Activated CD8-positive, alpha-beta memory T cell treated with anti-CD3 and anti-CD28 coated beads, Interleukin-2, amount 50 U/mL, for 24 hours (primary cell): ENCODE measurements around the gene C9orf43.
"Not testable (repeated sequence)": the region's sequence is repeated elsewhere in the genome, so short reads cannot be mapped to it uniquely, and the experiment has no call there.

Source experiments
- DNase-seq: peaks from one replicate; pipeline ENCODE4 v3.0.0-alpha.2; 2020; ENCODE audit errors: extremely low read depth

Gene C9orf43

GRCh38 chr9:113410207-113410864, at the start of gene C9orf43, which contains the start of gene POLE3:
Gene C9orf43, plus strand, starts transcription at chr9:113410747. Its CDS starts 2,747 bp downstream, at chr9:113413494.
Gene POLE3, minus strand, starts transcription at chr9:113410675. Its CDS starts 382 bp downstream, at chr9:113410293.
- peak; percentile 94 for DNase-seq

DNA sequence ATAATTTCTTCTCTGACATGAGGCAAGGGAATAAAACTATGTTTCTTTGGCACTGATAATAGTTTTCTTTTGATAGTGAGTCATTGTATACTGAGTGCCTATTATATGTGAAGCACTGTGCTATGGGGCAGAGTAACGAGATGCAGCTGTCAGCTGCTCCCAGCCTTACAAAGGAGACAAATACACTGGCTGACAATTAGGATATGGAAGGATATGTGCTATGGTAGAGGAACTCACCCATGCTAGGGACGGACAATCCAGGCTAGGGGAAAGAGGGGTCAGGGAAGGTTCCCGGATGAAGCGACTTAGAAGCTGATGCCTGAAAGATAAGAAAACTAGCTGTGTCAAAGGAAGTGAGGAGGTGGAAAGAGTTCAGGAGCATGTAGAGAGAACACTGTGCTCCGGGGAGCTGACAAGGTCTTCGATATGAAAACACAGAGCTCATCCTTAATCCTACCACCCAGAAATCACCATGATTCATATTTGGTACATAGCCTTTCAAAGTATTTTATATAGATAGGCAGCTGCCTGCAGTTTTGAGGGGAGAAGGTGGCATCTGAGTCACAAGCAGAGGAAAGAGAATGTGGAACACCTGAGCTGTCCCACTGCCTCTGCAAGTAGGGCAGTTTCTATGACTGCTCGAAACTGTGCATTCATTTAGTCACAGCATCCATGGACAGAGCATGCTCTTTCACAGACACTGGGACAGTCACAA, 49.1 kb upstream of the C9orf43 start:
- DNase-seq, result no peak

- no peak for DNase-seq
Measured at GRCh38 chr9:113363336-113363735, 47.2 kb upstream of the C9orf43 start.

DNA sequence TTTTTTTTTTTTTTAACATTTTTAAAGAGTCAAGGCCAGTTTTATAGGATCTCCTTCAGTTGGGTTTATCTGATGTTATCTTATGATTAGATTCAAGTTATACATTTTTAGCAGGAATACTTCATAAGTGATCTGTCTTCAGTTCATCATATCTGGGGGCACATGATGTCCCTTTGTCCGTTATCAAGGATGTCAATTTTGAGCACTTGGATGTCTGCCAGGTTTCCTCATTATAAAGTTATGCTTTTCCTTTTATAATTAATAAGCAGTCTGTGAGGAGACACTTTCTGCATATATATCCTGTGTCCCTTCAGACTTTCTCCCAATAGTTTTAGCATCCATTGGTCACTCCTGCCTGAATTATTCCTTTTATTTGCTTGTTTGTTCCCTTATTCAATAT, 45.6 kb upstream of the C9orf43 start:
- DNase-seq, result no peak

DNA sequence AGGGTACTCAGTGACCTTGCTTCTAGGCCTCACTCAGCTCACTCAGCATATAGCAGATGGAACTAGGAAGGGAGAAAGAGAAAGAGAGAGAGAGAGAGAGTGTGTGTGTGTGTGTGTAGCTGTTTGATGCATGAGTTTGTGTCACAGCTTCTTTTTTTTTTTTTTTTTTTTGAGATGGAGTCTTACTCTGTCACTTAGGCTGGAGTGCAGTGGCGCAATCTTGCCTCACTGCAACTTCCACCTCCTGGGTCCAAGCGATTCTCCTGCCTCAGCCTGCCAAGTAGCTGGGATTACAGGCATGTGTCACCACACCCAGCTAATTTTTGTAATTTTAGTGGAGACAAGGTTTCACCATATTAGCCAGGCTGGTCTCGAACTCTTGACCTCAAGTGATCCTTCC, 44.9 kb upstream of the C9orf43 start:
- not testable (repeated sequence) for DNase-seq

DNA sequence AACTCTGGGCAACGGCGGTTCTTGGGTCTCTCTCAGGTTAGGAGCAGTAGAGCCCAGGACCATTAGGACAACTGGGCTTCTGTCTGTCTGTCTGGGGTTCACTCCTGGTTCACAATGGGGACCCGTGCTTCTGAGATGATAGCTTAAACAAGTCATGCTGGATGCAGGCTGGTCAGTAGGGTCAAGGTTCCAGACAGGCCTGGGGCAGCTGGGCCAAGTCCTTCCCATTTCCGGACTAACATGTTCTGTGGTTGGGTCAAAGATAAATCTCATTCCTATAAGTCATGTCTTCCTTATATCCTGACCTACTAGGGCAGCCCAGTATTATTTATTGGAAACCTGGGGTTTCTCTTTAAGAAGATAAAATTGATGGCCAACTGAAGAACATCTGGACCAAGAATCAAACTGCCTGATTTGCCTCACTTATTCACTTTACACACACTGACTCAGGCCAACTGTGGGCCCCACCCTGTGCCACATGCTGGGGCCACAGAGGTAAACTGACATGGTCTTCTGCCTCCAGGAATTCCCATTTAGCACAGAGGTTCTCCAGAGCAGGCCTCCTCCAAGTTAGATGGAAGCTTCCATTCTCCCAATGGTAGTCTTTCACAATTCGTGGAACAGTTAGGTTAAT, 42.1 kb upstream of the C9orf43 start:
- no peak for DNase-seq

DNA sequence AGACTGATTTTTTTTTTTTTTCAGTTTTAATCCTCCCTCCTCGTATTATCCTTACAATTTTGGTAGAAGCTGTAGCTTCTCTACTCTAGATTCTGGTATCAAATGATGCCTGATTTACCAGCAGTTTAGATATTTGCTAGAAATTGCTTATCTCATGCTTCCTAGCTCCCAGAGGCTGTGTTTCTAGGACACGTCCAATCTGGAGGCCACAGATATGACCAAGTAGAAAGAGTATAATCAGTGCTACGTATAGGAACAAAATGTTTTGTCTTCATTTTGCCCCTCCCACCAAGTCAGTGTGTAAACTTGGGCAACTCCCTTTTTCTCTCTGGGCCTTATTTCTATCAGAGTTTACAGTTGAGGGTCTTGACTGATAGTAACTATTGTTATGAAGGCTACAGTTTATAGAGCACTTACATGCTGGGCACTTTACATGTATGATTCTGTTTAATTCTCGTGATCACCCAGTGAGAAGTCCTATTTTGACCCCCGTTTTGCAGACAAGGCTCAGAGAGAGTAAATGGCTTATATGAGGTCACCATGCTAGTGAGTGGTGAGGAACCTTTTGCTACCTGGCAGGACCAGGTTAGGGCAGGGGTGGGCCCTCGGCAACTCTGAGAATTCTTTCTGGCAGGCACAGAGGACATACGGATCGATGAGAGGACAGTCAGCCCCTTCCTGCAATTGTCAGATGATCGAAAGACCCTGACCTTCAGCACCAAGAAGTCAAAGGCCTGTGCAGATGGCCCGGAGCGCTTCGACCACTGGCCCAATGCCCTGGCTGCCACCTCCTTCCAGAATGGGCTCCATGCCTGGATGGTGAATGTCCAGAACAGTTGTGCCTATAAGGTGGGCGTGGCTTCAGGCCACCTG, 41.3 kb upstream of the C9orf43 start:
- DNase-seq, result no peak

DNA sequence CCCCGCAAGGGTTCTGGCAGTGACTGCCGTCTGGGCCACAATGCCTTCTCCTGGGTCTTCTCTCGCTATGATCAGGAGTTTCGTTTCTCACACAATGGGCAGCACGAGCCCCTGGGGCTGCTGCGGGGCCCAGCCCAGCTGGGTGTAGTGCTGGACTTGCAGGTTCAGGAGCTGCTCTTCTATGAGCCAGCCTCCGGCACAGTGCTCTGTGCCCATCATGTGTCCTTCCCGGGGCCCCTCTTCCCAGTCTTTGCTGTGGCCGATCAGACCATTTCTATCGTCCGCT, 40.7 kb upstream of the C9orf43 start:
- no peak for DNase-seq

GRCh38 chr9:113370806-113371325, 39.7 kb upstream of the C9orf43 start:
- DNase-seq, result no peak

GRCh38 chr9:113372059-113372458, 38.5 kb upstream of the C9orf43 start:
- DNase-seq, result no peak

- no peak for DNase-seq
Measured at GRCh38 chr9:113373256-113373655, 37.3 kb upstream of the C9orf43 start.

GRCh38 chr9:113373676-113374392, 36.7 kb upstream of the C9orf43 start:
- no peak for DNase-seq

DNA sequence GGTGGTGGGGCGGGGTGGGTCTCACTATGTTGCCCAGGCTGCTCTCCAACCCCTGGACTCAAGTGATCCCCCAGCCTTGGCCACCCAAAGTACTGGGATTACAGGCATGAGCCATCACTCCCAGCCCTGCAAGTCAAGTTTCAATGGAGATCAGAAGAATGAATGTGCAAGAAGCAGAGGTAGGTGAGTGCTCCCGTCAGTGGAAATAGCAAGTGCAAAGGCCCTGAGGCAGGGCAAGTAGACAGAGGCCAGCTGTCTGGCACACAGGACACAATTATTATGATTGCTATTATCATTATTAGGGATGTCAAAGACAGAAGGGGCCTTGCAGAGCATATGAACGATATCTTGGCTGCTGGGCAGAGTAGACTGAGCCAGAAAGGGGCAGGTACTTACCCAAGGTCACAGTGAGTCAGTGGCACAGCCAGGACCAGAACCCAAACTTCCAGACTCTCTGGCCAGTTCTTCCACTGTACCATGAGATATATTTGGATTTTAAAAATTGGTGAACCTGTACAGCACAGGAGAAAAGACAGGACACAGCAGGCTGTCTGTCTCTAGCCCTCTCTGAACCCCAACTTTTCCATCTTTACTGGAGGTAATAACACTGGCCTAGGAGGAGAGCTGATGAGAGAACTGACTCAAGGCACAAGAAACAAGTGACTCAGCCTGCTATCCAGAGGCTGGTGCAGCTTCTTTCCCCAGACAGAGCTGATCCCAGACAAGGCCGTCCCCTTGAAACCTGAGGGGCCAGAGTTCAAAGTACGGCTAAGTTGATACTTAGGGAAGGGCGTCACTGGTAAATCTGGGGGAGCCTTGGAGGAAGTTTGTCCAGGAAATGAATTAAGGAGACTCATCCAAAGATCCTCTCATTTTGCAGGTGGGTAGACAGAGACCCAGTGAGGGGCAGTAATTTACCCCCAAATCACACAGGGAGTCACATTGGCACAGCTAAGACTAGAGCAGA, 35.2 kb upstream of the C9orf43 start:
- no peak for DNase-seq

GRCh38 chr9:113376634-113377567, 33.6 kb upstream of the C9orf43 start, which contains the start of gene HDHD3:
Gene HDHD3, minus strand, starts transcription at chr9:113376986. Its CDS starts 2,632 bp downstream, at chr9:113374354.
- peak; percentile 51 for DNase-seq

GRCh38 chr9:113379094-113379828, 31.3 kb upstream of the C9orf43 start:
- not testable (repeated sequence) for DNase-seq

DNA sequence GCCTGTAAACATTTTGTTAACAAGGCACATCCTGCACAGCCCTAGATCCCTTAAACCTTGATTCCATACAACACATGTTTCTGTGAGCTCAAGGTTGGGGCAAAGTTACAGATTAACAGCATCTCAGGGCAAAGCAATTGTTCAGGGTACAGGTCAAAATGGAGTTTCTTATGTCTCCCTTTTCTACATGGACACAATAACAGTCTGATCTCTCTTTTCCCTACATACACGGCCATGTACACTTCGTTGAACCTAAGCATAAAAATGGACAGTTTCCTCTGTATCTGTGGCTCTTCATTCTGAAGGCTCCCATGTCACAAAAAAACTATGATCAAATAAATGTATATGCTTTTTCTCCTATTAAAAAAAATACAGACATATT, 30.7 kb upstream of the C9orf43 start:
- DNase-seq, result not testable (repeated sequence)

- DNase-seq, result no peak
Measured at GRCh38 chr9:113380869-113381378, 29.6 kb upstream of the C9orf43 start.

- not testable (repeated sequence) for DNase-seq
Measured at GRCh38 chr9:113381441-113381840, 29.1 kb upstream of the C9orf43 start.
